OCI-LY1 (cell line): Measurements from ENCODE around the gene SH3BGRL2.
"Not testable (repeated sequence)": the region's sequence is repeated elsewhere in the genome, so short reads cannot be mapped to it uniquely, and the experiment has no call there.

Source experiments
- H2AFZ ChIP-seq: fragments of 200-600 bp; sonication (generic), shearing (Covaris generic); 2 replicates; pipeline ENCODE4 v1.6.0; 2014; ENCODE audit warnings: antibody characterized with exemption, mild to moderate bottlenecking, low read length
- H3F3A ChIP-seq: fragments of 200-600 bp; sonication (generic), shearing (Covaris generic); 2 replicates; pipeline ENCODE4 v1.6.0; 2014; ENCODE audit warnings: mild to moderate bottlenecking, antibody characterized with exemption, low read length, moderate library complexity; ENCODE audit not compliant: insufficient read depth
- H3K27ac ChIP-seq: fragments of 200-600 bp; sonication (generic); 2 replicates; pipeline ENCODE4 v1.5.1; 2014; ENCODE audit warnings: low read length, mixed run types, mild to moderate bottlenecking, low read depth; ENCODE audit not compliant: poor library complexity, severe bottlenecking
- H3K27me3 ChIP-seq: fragments of 200-600 bp; sonication (generic); 2 replicates; pipeline ENCODE4 v1.6.0; 2014; ENCODE audit warnings: antibody characterized with exemption, mild to moderate bottlenecking, low read length, moderate library complexity; ENCODE audit not compliant: insufficient read depth
- H3K36me3 ChIP-seq: fragments of 200-600 bp; sonication (generic); 2 replicates; pipeline ENCODE4 v1.6.1; 2014; ENCODE audit warnings: mild to moderate bottlenecking, antibody characterized with exemption, low read length, moderate library complexity, mixed read lengths; ENCODE audit not compliant: insufficient read depth
- H3K4me1 ChIP-seq: fragments of 200-600 bp; sonication (generic); 2 replicates; pipeline ENCODE4 v1.5.1; 2014; ENCODE audit warnings: mild to moderate bottlenecking, low read length, moderate library complexity; ENCODE audit not compliant: insufficient read depth, severe bottlenecking
- H3K4me2 ChIP-seq: fragments of 200-600 bp; sonication (generic), shearing (Covaris generic); 2 replicates; pipeline ENCODE4 v1.6.1; 2014; ENCODE audit warnings: low read length
- H3K4me3 ChIP-seq: fragments of 200-600 bp; sonication (generic); 2 replicates; pipeline ENCODE4 v1.5.1; 2014; ENCODE audit warnings: low read length, low read depth, mild to moderate bottlenecking, mixed read lengths; ENCODE audit not compliant: poor library complexity, severe bottlenecking
- H3K79me2 ChIP-seq: fragments of 200-600 bp; shearing (Covaris generic); 2 replicates; pipeline ENCODE4 v1.6.1; 2016; ENCODE audit warnings: mixed run types, low read length, mixed read lengths; ENCODE audit not compliant: insufficient read depth
- H3K9ac ChIP-seq: fragments of 200-600 bp; sonication (generic), shearing (Covaris generic); 2 replicates; pipeline ENCODE4 v1.6.1; 2014; ENCODE audit warnings: mild to moderate bottlenecking, low read length, mixed read lengths
- H3K9me2 ChIP-seq: fragments of 200-600 bp; sonication (generic), shearing (Covaris generic); 2 replicates; pipeline ENCODE4 v1.6.1; 2014; ENCODE audit warnings: low read depth, mild to moderate bottlenecking, low read length, mixed read lengths
- H3K9me3 ChIP-seq: fragments of 200-600 bp; shearing (Covaris generic); 2 replicates; pipeline ENCODE4 v1.6.1; 2014; ENCODE audit warnings: low read length, mixed read lengths
- H4K20me1 ChIP-seq: fragments of 200-600 bp; sonication (generic), shearing (Covaris generic); 2 replicates; pipeline ENCODE4 v1.6.0; 2016; ENCODE audit warnings: mild to moderate bottlenecking, low read length; ENCODE audit not compliant: insufficient read depth
- EZH2 ChIP-seq: fragments of 200-600 bp; sonication (generic), shearing (Covaris generic); IDR thresholded peaks from 2 replicates; pipeline ENCODE4 v1.8.0; 2017; ENCODE audit warnings: borderline replicate concordance, mixed run types, mild to moderate bottlenecking, antibody characterized with exemption, low read length, moderate library complexity, mixed read lengths
- TF ChIP-seq, protein P1 (sequence below): fragments of 200-600 bp; sonication (generic), shearing (Covaris generic); IDR thresholded peaks from 2 replicates; pipeline ENCODE4 v1.5.1; 2017; ENCODE audit warnings: mild to moderate bottlenecking, antibody characterized with exemption, low read length, moderate library complexity, mixed read lengths

Gene SH3BGRL2

DNA sequence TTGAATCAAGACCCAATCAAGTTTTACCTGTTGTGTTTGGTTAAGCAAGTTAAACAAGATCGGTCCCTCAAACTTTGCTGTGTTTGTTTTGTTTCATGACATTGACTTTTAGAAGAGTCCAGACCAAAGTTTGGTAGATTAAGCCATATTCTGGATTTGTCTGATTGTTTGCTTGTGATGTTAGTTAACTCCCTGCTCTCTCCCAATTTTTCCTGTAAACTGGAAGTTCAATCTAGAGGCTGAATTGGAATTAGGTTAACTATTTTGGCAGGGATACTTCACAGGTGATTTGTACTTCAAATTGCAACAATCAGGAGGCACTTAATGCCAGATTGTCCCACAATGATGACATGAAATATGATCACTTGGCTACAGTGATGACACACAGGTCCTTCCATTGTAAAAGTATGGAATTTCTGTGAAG lies 13.6 kb upstream of the SH3BGRL2 start:
- H3K9me3 ChIP-seq: no peaks in the 10 kb centered on the region
- no peaks in the 10 kb centered on the region for H3K36me3 ChIP-seq
- H3K27me3 ChIP-seq: no peaks in the 10 kb centered on the region; the same call in 1 of the 2 replicates
- H4K20me1 ChIP-seq: no peaks in the 10 kb centered on the region
- no peak for TF ChIP-seq EZH2
- TF ChIP-seq, protein P1, sequence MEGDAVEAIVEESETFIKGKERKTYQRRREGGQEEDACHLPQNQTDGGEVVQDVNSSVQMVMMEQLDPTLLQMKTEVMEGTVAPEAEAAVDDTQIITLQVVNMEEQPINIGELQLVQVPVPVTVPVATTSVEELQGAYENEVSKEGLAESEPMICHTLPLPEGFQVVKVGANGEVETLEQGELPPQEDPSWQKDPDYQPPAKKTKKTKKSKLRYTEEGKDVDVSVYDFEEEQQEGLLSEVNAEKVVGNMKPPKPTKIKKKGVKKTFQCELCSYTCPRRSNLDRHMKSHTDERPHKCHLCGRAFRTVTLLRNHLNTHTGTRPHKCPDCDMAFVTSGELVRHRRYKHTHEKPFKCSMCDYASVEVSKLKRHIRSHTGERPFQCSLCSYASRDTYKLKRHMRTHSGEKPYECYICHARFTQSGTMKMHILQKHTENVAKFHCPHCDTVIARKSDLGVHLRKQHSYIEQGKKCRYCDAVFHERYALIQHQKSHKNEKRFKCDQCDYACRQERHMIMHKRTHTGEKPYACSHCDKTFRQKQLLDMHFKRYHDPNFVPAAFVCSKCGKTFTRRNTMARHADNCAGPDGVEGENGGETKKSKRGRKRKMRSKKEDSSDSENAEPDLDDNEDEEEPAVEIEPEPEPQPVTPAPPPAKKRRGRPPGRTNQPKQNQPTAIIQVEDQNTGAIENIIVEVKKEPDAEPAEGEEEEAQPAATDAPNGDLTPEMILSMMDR: no peak
- H3K4me2 ChIP-seq: no peak overlapping the region
- H3F3A ChIP-seq: no peaks in the 10 kb centered on the region
- no peaks in the 10 kb centered on the region for H3K4me1 ChIP-seq
- H3K9me2 ChIP-seq: no peaks in the 10 kb centered on the region
- no peak overlapping the region for H3K9ac ChIP-seq
- H3K4me3 ChIP-seq: no peak overlapping the region
- H2AFZ ChIP-seq: no peak overlapping the region
- no peak overlapping the region for H3K27ac ChIP-seq
- H3K79me2 ChIP-seq: no peaks in the 10 kb centered on the region

DNA sequence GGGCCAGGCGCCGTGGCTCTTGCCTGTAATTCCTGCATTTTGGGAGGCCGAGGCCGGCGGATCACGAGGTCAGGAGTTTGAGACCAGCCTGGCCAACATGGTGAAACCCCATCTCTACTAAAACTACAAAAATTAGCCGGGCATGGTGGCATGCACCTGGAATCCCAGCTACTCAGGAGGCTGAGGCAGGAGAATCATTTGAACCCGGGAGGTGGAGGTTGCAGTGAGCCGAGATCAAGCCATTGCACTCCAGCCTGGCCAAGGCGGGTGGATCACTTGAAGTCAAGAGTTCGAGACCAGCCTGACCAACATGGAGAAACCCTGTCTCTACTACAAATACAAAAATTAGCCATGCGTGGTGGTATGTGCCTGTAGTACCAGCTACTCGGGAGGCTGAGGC lies 12.7 kb upstream of the SH3BGRL2 start:
- H3K9me2 ChIP-seq, H4K20me1 ChIP-seq, H3K9ac ChIP-seq, H3K27ac ChIP-seq, H3K4me2 ChIP-seq, H3K27me3 ChIP-seq, H3K4me1 ChIP-seq, H3K36me3 ChIP-seq, H2AFZ ChIP-seq, H3F3A ChIP-seq, H3K79me2 ChIP-seq, H3K4me3 ChIP-seq, H3K9me3 ChIP-seq: not testable (repeated sequence)

GRCh38 chr6:79621579-79621978 lies 9.6 kb upstream of the SH3BGRL2 start:
- H2AFZ ChIP-seq: no peak overlapping the region
- H3K4me1 ChIP-seq: no peaks in the 10 kb centered on the region
- no peak overlapping the region for H3K4me2 ChIP-seq
- H3F3A ChIP-seq: no peaks in the 10 kb centered on the region
- H3K9me3 ChIP-seq: no peaks in the 10 kb centered on the region
- no peak overlapping the region for H3K9ac ChIP-seq
- no peaks in the 10 kb centered on the region; the same call in 1 of the 2 replicates for H3K27me3 ChIP-seq
- no peaks in the 10 kb centered on the region for H3K79me2 ChIP-seq
- TF ChIP-seq, protein P1: no peak
- TF ChIP-seq EZH2: no peak
- no peaks in the 10 kb centered on the region for H4K20me1 ChIP-seq
- H3K4me3 ChIP-seq: no peak overlapping the region
- H3K36me3 ChIP-seq: no peaks in the 10 kb centered on the region
- H3K9me2 ChIP-seq: no peaks in the 10 kb centered on the region
- no peak overlapping the region for H3K27ac ChIP-seq

- H3K4me1 ChIP-seq: no peaks in the 10 kb centered on the region
- H2AFZ ChIP-seq: no peak overlapping the region
Observed at GRCh38 chr6:79622364-79622763, 8.8 kb upstream of the SH3BGRL2 start.

More at GRCh38 chr6:79622364-79622763, 8.8 kb upstream of the SH3BGRL2 start:
- H3K9me3 ChIP-seq: no peaks in the 10 kb centered on the region
- H3K9ac ChIP-seq: no peak overlapping the region
- H3K9me2 ChIP-seq: no peaks in the 10 kb centered on the region
- H4K20me1 ChIP-seq: no peaks in the 10 kb centered on the region
- no peak for TF ChIP-seq EZH2
- TF ChIP-seq, protein P1: no peak
- H3K27me3 ChIP-seq: no peaks in the 10 kb centered on the region; the same call in 1 of the 2 replicates
- H3F3A ChIP-seq: no peaks in the 10 kb centered on the region
- H3K36me3 ChIP-seq: no peaks in the 10 kb centered on the region
- no peak overlapping the region for H3K4me3 ChIP-seq
- H3K79me2 ChIP-seq: no peaks in the 10 kb centered on the region
- H3K27ac ChIP-seq: no peak overlapping the region
- no peak overlapping the region for H3K4me2 ChIP-seq
